ENCODE results near the gene MYMK. TPM values are rescaled to one million over a fixed set of nuclear protein-coding genes. Genes with fewer than 3 reads are reported as not detected.

Gene MYMK
- total and polyA plus RNA-seq, 2 experiments from 2014 or later = 1.3 TPM; not detected in 1

DNA sequence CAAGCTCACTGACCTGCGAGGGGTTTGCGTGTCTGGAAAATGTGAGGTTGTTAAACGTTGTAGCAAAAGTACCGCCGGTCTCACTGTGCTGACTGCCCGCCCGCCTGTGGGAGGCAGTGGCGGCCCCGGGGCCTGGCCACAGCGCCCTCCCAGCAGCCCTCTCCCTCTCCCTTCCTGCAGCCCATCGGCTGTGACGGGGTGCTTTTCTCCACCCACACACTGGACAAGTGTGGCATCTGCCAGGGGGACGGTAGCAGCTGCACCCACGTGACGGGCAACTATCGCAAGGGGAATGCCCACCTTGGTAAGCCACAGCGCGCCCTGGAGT lies 15.9 kb upstream of the MYMK start:
- TF ChIP-seq EZH2 (IDR thresholded peaks at IDR 0.05; ENCODE audit: borderline replicate concordance) (no peak), CTCF (IDR thresholded peaks at IDR 0.05; ENCODE audit: poor library complexity) (no peak), EZH2phosphoT487 (IDR thresholded peaks at IDR 0.05; ENCODE audit: low read depth, severe bottlenecking, unreplicated experiment) (no peak)
- Histone ChIP-seq H4K20me1 (ENCODE audit: insufficient read depth, poor library complexity, severe bottlenecking) (no peaks in the 10 kb centered on the region), H3K79me2 (no peaks in the 10 kb centered on the region), H2AFZ (no peak overlapping the region), H3K9me2 (replicated peaks; ENCODE audit: insufficient read depth) (no peaks in the 10 kb centered on the region), H3K9me3 (ENCODE audit: low read depth) (no peaks in the 10 kb centered on the region), H3K27me3 (no peaks in the 10 kb centered on the region), H3K4me1 (ENCODE audit: insufficient read depth) (peaks cover 1% of the 10 kb centered on the region), H3K36me3 (replicated peaks; ENCODE audit: insufficient read depth, low read depth) (no peaks in the 10 kb centered on the region), H3K4me2 (no peak overlapping the region), H3K4me3 (no peak overlapping the region), H3K27ac (no peak overlapping the region)
- DNase-seq (ENCODE audit: low spot score) = no peak
- 85% methylated on average over 13 of the region's 18 CpGs for WGBS (ENCODE audit: low lambda C conversion rate, missing lambda C conversion rate)

DNA sequence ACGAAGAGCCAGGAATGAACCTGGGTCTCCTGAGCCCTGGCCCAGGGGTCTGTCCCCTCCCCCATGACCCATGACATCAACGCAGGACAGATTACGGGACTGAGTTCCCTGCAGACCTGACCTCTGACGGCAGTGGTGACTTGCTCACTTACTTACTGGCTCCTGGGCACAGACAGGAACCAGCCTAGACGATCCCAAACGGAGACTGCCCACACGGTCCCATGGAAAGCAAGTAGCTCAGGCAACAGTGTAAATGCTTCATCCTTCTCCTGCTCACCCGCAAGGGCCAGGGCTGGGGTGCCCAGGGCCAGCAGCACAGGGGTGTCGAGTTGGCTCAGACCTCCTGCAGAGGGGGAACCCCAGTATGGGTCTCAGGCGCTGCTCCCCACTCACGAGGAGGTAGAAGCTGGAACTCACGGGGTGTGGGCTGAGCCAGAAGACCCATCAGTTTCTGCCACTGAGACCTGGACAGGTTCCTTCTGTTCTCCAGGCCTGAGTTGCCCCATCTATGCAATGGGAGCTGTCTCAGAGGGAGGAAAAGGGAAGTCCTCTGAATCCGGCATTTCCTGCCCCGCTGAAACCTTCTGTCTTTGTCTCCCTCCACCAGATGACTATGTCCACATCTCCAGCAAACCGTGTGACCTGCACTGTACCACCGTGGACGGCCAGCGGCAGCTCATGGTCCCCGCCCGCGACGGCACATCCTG lies 15.4 kb upstream of the MYMK start:
- Histone ChIP-seq H3K79me2 (no peaks in the 10 kb centered on the region), H3K9me2 (replicated peaks; ENCODE audit: insufficient read depth) (no peaks in the 10 kb centered on the region), H2AFZ (no peak overlapping the region), H3K4me2 (no peak overlapping the region), H3K4me3 (no peak overlapping the region), H3K36me3 (replicated peaks; ENCODE audit: insufficient read depth, low read depth) (no peaks in the 10 kb centered on the region), H3K9me3 (ENCODE audit: low read depth) (no peaks in the 10 kb centered on the region), H3K4me1 (ENCODE audit: insufficient read depth) (peaks cover 2% of the 10 kb centered on the region), H4K20me1 (ENCODE audit: insufficient read depth, poor library complexity, severe bottlenecking) (no peaks in the 10 kb centered on the region), H3K27ac (no peak overlapping the region), H3K27me3 (no peaks in the 10 kb centered on the region)
- DNase-seq (ENCODE audit: low spot score) = no peak
- 93% methylated on average over 22 of the region's 22 CpGs for WGBS (ENCODE audit: low lambda C conversion rate, missing lambda C conversion rate)
- no peak for TF ChIP-seq CTCF (IDR thresholded peaks at IDR 0.05; ENCODE audit: poor library complexity)
- no peak for TF ChIP-seq EZH2 (IDR thresholded peaks at IDR 0.05; ENCODE audit: borderline replicate concordance)
- no peak for TF ChIP-seq EZH2phosphoT487 (IDR thresholded peaks at IDR 0.05; ENCODE audit: low read depth, severe bottlenecking, unreplicated experiment)

DNA sequence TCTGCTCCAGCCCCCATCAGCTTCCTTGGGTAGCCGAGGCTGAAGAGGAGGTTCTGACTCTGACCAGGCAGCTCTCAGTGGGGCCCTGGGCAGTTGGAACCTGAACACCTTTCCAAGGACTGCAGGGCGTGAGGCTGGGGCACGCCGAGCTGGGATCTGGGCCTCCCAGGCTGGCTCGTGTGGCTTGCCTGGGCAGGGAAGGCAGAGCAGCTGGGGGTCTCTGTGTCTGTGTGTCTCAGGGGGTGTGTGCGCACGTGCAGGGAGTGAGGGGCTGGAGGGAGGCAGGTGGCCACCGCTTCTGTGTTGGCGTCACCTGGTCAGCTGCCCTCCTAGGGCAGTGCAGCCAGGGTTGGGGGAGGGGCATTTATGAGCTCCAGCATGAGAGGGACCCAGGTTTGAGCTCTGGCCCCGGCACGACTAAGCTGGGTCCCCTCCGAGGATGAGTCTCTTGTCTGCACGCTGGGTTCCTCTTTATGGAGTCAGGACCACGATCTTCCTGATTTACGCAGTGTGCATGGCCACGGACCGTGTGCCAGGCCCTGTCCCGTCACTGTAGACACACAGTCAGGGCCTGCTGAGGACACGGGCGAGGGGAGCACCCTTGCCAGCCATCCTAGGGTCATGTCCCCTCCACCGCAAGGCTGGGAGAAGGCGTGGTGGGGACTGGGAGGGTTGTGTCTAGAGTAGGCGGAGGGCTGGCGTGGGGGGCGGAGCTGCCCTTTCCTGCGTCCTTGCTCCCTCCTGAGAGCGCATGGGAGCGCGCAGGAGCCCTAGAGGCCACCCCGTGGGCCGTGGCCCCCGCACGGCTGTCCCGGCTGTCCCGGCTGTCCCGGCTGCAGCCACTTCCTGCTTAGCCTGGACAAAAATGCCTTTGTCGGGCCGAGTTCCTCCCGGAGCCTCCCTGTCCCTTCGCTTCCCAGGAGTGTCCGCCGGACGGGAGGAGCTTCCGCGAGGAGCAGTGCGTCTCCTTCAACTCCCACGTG lies 14.4 kb upstream of the MYMK start:
- no peaks in the 10 kb centered on the region for H4K20me1 ChIP-seq (ENCODE audit: insufficient read depth, poor library complexity, severe bottlenecking)
- no peak for DNase-seq (ENCODE audit: low spot score)
- H3K79me2 ChIP-seq = no peaks in the 10 kb centered on the region
- no peak overlapping the region for H3K27ac ChIP-seq
- 85% methylated on average over 43 of the region's 47 CpGs for WGBS (ENCODE audit: low lambda C conversion rate, missing lambda C conversion rate)
- TF ChIP-seq CTCF (IDR thresholded peaks at IDR 0.05; ENCODE audit: poor library complexity) (no peak), EZH2phosphoT487 (IDR thresholded peaks at IDR 0.05; ENCODE audit: low read depth, severe bottlenecking, unreplicated experiment) (no peak), EZH2 (IDR thresholded peaks at IDR 0.05; ENCODE audit: borderline replicate concordance) (no peak)
- no peaks in the 10 kb centered on the region for H3K27me3 ChIP-seq
- H3K4me1 ChIP-seq (ENCODE audit: insufficient read depth) = peaks cover 12% of the 10 kb centered on the region
- no peak overlapping the region for H3K4me2 ChIP-seq
- H3K9me3 ChIP-seq (ENCODE audit: low read depth) = no peaks in the 10 kb centered on the region
- H3K36me3 ChIP-seq (replicated peaks; ENCODE audit: insufficient read depth, low read depth) = no peaks in the 10 kb centered on the region
- no peaks in the 10 kb centered on the region for H3K9me2 ChIP-seq (replicated peaks; ENCODE audit: insufficient read depth)
- no peak overlapping the region for H3K4me3 ChIP-seq
- H2AFZ ChIP-seq = no peak overlapping the region

Measured in hepatocyte (in vitro differentiated cells).